Stimulated activated CD4-positive, alpha-beta T cell treated with anti-CD3 and anti-CD28 coated beads, Interleukin-2, amount 100 ng/mL, for 48 hours (primary cell): Measurements from ENCODE around the gene COL5A3.
"Not testable (repeated sequence)": the region's sequence is repeated elsewhere in the genome, so short reads cannot be mapped to it uniquely, and the experiment has no call there.

ENCODE experiments used
- DNase-seq, 2 donors: peaks; one replicate each; pipeline ENCODE4 v3.0.0-alpha.2; 2020

Gene COL5A3

GRCh38 chr19:9968820-9969687, 41.2 kb downstream of the COL5A3 start:
- DNase-seq: no peak

DNA sequence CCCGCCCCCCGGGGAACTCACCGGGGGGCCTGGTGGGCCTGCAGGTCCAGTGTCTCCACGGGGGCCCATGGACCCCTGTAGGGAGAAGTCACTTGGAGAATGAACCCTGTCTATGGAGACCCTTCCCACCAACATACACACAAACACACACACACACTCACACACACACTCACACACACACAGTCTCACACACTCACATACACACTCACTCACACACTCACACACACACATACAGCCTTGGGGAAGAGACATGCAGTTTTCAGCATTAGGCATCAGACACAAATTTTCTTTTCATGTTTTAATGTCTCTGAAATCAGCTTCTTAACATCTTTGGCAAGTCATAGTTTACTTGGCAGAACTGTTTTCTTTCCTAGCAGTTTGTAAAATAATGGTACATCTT, 43.0 kb downstream of the COL5A3 start:
- DNase-seq: no peak

GRCh38 chr19:9966448-9966847, 43.9 kb downstream of the COL5A3 start:
- no peak for DNase-seq

DNA sequence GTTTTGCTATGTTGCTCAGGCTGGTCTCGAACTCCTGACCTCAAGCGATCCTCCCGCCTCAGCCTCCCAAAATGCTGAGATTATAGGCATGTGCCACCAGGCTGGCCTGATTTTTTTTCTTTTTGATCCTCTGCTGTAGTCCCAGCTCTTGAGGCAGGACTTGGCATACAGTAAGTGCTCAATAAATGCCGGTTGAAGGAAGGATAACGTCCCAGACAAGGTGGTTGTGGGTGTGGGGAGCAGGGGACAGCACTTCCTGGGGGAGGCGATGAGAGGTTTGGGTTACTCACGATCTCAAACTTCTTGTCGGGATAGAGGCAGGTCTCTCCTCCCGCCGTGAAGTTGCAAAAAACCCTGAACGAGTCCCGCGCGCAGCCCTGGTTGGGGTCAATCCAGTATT, 44.3 kb downstream of the COL5A3 start:
- DNase-seq: no peak

GRCh38 chr19:9962623-9963290, 47.5 kb downstream of the COL5A3 start:
- DNase-seq: no peak

DNA sequence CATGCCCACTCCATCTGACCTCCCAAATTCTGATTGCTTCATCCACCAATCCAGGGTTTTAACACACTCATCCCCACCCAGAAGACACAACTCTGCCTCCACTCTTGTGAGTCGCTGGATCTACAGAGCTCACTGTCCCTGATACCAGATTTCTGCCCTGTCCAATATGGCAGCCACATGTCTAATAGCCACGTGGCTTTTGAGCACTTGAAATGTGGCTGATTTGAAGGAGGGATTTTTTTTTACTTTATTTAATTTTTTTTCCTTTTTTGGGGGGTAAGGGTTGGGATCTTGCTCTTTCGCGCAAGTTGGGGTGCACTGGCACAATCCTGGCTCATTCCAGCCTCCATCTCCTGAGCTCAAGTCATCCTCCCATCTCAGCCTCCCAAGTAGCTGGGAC, 49.2 kb downstream of the COL5A3 start:
- no peak for DNase-seq

DNA sequence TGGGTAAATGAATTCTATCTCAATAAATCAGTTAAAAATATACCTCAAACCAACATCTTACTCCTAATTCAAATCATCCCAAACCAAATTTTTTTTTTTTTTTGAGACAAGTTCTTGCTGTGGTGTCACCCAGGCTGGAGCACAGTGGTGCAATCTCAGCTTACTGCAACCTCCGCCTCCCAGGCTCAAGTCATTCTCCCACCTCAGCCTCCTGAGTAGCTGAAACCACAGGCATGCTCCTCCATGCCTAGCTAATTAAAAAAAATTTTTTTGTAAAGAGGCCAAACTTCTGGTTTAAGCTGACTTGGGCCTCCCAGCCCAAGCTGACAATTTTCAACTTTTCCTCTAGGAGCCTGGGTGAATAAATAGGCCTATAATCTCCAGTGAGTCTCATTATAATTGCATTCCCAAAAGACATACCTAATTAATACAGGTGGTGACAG, 51.9 kb downstream of the COL5A3 start:
- no peak for DNase-seq

DNA sequence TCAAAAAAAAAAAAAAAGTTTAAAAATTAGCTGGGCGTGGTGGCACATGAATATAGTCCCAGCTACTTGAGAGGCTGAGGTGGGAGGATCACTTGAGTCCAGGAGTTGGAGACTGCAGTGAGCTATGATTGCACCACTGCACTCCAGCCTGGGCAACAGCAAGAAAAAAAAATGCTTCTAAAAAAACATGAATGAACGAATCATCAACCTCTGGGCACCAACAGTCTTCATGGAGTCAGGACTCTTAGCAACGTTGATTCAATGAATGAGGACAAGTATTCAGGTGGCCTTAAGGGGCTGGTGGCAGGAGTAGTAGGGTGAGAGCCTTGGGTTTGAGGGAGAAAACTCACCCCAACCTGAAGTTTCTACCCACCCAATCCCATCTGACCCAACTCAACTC, 53.3 kb downstream of the COL5A3 start:
- DNase-seq: no peak

- DNase-seq: no peak
Observed at GRCh38 chr19:9953802-9954542, 56.3 kb downstream of the COL5A3 start.

- no peak for DNase-seq
Observed at GRCh38 chr19:9952276-9952675, 58.0 kb downstream of the COL5A3 start.

- DNase-seq: no peak
Observed at GRCh38 chr19:9947441-9947840, 62.9 kb downstream of the COL5A3 start.

DNA sequence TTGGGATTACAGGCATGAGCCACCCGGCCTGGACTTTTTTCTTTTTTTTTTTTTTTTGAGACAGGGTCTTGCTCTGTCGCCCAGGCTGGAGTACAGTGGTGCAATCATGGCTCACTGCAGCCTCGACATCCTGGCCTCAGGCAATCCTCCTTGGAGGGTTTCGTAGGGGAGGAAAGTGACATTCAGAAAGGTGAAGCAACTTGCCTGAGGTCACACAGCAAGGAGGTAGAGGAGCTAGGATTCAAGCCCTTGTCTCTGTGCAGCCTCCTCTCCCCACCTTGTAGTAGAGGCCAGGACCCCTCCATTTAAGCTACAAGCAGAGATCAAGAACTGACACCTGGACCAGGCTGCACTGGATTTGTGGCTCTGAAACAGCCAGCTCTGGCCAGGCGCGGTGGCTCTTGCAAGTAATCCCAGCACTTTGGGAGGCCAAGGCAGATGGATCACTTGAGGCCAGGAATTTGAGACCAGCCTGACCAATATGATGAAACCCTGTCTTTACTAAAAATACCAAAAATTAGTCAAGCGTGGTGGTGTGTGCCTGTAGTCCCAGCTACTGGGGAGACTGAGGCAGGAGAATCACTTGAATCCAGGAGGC, 63.7 kb downstream of the COL5A3 start:
- DNase-seq: not testable (repeated sequence)

DNA sequence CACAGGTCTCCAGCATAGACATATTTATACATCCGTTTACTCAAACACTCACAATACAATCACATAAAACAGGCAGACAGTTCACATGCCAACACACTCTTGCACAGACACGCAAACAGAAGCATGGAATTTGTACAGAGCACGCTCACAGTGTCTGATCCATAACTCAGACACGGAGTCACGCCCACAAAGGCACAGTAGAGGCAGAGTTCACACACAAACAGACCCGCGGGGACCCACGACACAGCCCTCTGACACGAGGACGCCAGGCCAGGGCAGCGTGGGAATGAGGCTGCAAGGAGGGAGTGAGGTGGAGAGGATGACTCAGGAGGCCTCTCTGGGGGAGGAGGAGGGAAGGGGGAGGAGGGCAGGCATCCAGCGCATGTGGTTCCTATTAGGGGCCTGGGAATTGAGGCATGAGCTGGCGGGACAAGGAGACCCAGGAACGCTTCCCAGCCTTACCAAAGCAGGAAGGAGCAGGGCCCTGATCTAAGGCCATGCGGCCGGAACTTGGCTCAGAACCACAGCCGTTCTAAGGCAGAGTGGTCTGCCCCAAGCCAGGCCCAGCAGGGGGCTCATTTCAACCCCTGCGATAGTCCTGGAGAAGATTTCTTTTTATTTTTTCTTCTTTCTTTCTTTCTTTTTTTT, 64.9 kb downstream of the COL5A3 start:
- no peak for DNase-seq

GRCh38 chr19:9943744-9944143, 66.6 kb downstream of the COL5A3 start:
- DNase-seq: no peak

DNA sequence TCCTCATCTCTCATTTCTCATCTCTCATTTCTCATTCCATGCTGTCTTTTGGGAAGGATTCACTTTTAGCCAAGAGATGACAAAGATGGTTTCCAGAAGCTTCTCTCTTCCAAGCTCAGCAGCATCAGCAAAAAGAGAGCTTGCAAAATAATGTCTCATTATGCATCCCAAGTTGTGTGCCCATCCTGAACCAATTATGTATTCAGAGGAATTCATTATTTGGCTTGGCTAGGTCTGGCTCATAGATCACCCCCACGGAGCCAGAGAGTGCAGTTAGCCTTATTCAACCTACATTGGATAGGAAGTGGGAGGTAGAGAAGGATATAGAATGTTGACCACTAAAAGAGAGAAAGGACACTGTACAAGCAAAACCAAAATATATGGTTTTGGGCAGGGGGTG, 68.6 kb downstream of the COL5A3 start:
- no peak for DNase-seq

DNA sequence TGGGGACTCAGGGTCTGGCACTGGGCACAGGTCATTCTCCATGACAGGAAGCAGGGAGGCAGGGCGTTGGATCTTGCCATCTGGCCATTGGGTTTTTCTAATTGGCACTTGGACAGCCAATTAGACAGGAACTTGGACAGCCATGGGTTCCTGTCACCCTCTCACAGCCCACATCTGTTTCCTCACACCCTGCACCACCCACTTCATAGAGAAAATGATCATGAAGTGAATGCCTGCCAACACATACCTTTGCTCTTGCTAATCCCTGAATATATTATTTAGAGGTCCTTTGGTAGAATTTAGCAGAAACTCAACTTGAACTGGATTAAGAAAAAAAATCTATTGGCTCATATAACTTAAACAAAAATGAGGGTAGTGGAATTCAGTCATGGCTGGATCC, 69.1 kb downstream of the COL5A3 start:
- no peak for DNase-seq

- DNase-seq: no peak
Observed at GRCh38 chr19:9940778-9941177, 69.5 kb downstream of the COL5A3 start.

GRCh38 chr19:9939301-9939913, 70.9 kb downstream of the COL5A3 start:
- DNase-seq: no peak

GRCh38 chr19:9937001-9937411, 73.3 kb downstream of the COL5A3 start:
- DNase-seq: no peak

DNA sequence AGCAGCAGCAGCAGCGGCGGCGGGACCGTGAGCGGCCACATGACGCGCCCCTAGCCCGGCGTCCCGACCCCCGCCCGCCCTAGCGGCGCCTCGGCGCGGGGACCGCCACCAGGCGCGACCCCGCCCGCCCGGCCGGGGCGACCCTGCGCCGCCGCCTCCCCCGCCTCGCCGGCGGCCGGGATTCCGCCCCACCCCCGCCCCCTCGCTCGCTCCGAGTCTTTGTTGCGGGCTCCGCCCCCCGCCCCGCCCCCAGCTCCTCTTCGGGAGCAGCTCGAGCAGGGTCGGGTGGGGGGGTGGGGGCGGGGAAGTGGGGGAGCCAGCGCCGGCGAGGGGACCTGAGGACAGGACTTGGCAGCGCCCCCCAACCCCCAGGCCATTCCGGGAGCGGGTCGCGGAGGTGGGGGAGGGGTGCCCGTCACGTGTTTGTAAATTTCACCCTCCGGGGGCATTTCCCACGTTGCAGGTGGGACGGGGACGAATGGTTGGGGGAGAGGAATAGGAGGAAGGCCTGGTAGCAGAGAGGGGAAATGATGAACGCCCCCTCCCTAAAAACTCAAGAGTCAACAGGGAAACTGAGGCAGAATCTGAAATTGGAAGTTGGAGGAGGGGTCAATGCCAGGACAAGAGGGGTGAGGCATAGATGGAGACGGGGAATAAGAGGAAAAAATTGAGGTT, 73.8 kb downstream of the COL5A3 start, which contains the start of gene OLFM2:
OLFM2 (minus strand) TSS at position 190 of the 675 bp plus-strand sequence; CDS start at position 41, 149 bp downstream.
- no peak for DNase-seq
